H1 (cell line): Measurements from ENCODE around the gene PLEKHM3. TPM values are rescaled to one million over a fixed set of nuclear protein-coding genes. Genes with fewer than 3 reads are reported as not detected.
A peak's percentile ranks its signal among the peaks of the same experiment; 100 is the strongest.

Source experiments
- CTCF ChIA-PET: fragments of 300-600 bp; sonication (Branson Sonifier 250); formaldehyde crosslinking; loops from one replicate; lab custom pipeline; 2021; ENCODE audit not compliant: partially characterized antibody; lab: Charles Lee
- POLR2A ChIA-PET: fragments of 300-600 bp; sonication (Branson Sonifier 250); formaldehyde crosslinking; loops from one replicate; lab custom pipeline; 2021; ENCODE audit warnings: inconsistent platforms; ENCODE audit not compliant: partially characterized antibody; lab: Charles Lee
- DNase-seq, 2 experiments: peaks; one replicate each; pipeline versions ENCODE4 v3.0.0 to v3.0.0-alpha.2; 2010 to 2022; ENCODE audit warnings: low spot score in 2 of 2, low read depth in 1 of 2, mixed read lengths in 1 of 2
- FAIRE-seq: peaks from 2 replicates; lab custom pipeline; 2011; peaks lifted over from hg19 to GRCh38; lab: Jason Lieb, UNC
- H2AFZ ChIP-seq: 2 replicates; pipeline ENCODE4 v1.8.1; 2012; ENCODE audit warnings: low read length, inconsistent platforms
- H2AK5ac ChIP-seq: 2 replicates; pipeline ENCODE4 v1.6.1; 2013; ENCODE audit warnings: low read depth, low read length
- H2BK120ac ChIP-seq: replicated peaks from 2 replicates; pipeline ENCODE3; 2013; ENCODE audit warnings: low read depth, low read length, inconsistent platforms
- H2BK12ac ChIP-seq: 2 replicates; pipeline ENCODE4 v1.6.1; 2013; ENCODE audit warnings: low read depth, low read length
- H2BK15ac ChIP-seq: 2 replicates; pipeline ENCODE4 v1.6.1; 2013; ENCODE audit warnings: low read length
- H2BK20ac ChIP-seq: 2 replicates; pipeline ENCODE4 v1.6.1; 2013; ENCODE audit warnings: low read length
- H2BK5ac ChIP-seq: 2 replicates; pipeline ENCODE4 v1.6.1; 2013; ENCODE audit warnings: low read depth, low read length
- H3K14ac ChIP-seq: 2 replicates; pipeline ENCODE4 v1.6.1; 2013; ENCODE audit warnings: inconsistent platforms; ENCODE audit not compliant: insufficient read length
- H3K18ac ChIP-seq: 2 replicates; pipeline ENCODE4 v1.6.1; 2013; ENCODE audit warnings: low read length; ENCODE audit errors: extremely low read depth
- H3K23ac ChIP-seq: 2 replicates; pipeline ENCODE4 v1.6.1; 2013; ENCODE audit warnings: inconsistent platforms; ENCODE audit not compliant: insufficient read length
- H3K23me2 ChIP-seq: 2 replicates; pipeline ENCODE4 v1.6.1; 2013; ENCODE audit warnings: low read depth, low read length
- H3K27ac ChIP-seq: 2 replicates; pipeline ENCODE4 v1.6.1; 2011; ENCODE audit warnings: low read depth, low read length, inconsistent platforms
- H3K27me3 ChIP-seq, 4 experiments: replicated peaks in 1 of 4; 1 replicate in 1 of 4; 2 replicates in 3 of 4; pipeline versions ENCODE4 v1.6.1 to v1.8.1; 2011 to 2013; ENCODE audit warnings: low read length in 3 of 4, mild to moderate bottlenecking in 3 of 4, inconsistent platforms in 2 of 4, mixed read lengths in 2 of 4, moderate library complexity in 1 of 4; ENCODE audit not compliant: control insufficient read depth in 3 of 4, insufficient read depth in 3 of 4; ENCODE audit errors: extremely low read depth in 1 of 4
- H3K36me3 ChIP-seq, 4 experiments: 2 replicates each; pipeline versions ENCODE4 v1.6.1 to v1.8.1; 2011 to 2013; ENCODE audit warnings: mild to moderate bottlenecking in 4 of 4, low read length in 3 of 4, moderate library complexity in 2 of 4, control low read depth in 1 of 4, inconsistent platforms in 1 of 4; ENCODE audit not compliant: insufficient read depth in 4 of 4, control insufficient read depth in 2 of 4
- H3K4ac ChIP-seq: replicated peaks from 2 replicates; pipeline ENCODE3; 2013; ENCODE audit warnings: low read length, low read depth, mixed read lengths, inconsistent platforms; ENCODE audit not compliant: insufficient read length
- H3K4me1 ChIP-seq, 4 experiments: replicated peaks in 1 of 4; 1 replicate in 1 of 4; 2 replicates in 3 of 4; pipeline versions ENCODE4 v1.6.1 to v1.8.1; 2011 to 2013; ENCODE audit warnings: low read length in 3 of 4, inconsistent platforms in 2 of 4, mixed read lengths in 1 of 4; ENCODE audit not compliant: insufficient read depth in 4 of 4, control insufficient read depth in 3 of 4
- H3K4me2 ChIP-seq, 2 experiments: 2 replicates each; pipeline versions ENCODE4 v1.6.1 to v1.8.1; 2011 to 2013; ENCODE audit warnings: low read depth in 2 of 2, low read length in 2 of 2, control low read depth in 1 of 2, inconsistent platforms in 1 of 2, mild to moderate bottlenecking in 1 of 2; ENCODE audit not compliant: insufficient read depth in 1 of 2
- H3K4me3 ChIP-seq, 4 experiments: fragments of 200-600, 300-600 bp in 1 of 4; sonication (generic), shearing (Covaris generic), sonication (Bioruptor Twin) in 1 of 4; 2 replicates each; pipeline versions ENCODE4 v1.5.1 to v1.8.1; 2011 to 2016; ENCODE audit warnings: low read length in 4 of 4, low read depth in 3 of 4, control low read depth in 2 of 4, inconsistent platforms in 2 of 4, mild to moderate bottlenecking in 2 of 4, mixed read lengths in 1 of 4, moderate library complexity in 1 of 4; ENCODE audit not compliant: insufficient read depth in 2 of 4; ENCODE audit errors: extremely low read depth in 1 of 4
- H3K56ac ChIP-seq: replicated peaks from 2 replicates; pipeline ENCODE3; 2013; ENCODE audit warnings: low read depth, mild to moderate bottlenecking, mixed read lengths, low read length, inconsistent platforms; ENCODE audit not compliant: insufficient read length
- H3K79me1 ChIP-seq: 2 replicates; pipeline ENCODE4 v1.6.1; 2013; ENCODE audit warnings: low read depth, low read length, control low read depth
- H3K79me2 ChIP-seq, 2 experiments: 2 replicates each; pipeline versions ENCODE4 v1.6.1 to v1.8.1; 2012 to 2013; ENCODE audit warnings: low read length in 2 of 2, mild to moderate bottlenecking in 2 of 2, inconsistent platforms in 1 of 2; ENCODE audit not compliant: insufficient read depth in 2 of 2, control insufficient read depth in 1 of 2
- H3K9ac ChIP-seq, 4 experiments: replicated peaks in 1 of 4; 1 replicate in 1 of 4; 2 replicates in 3 of 4; pipeline versions ENCODE4 v1.6.1 to v1.8.1; 2011 to 2013; ENCODE audit warnings: low read depth in 3 of 4, low read length in 3 of 4, control low read depth in 2 of 4, mild to moderate bottlenecking in 2 of 4, moderate library complexity in 2 of 4, inconsistent platforms in 1 of 4; ENCODE audit errors: extremely low read depth in 1 of 4
- H3K9me3 ChIP-seq, 2 experiments: 2 replicates each; pipeline versions ENCODE4 v1.6.1 to v1.8.1; 2012 to 2013; ENCODE audit warnings: mild to moderate bottlenecking in 2 of 2, moderate library complexity in 2 of 2, control low read depth in 1 of 2, inconsistent platforms in 1 of 2, low read depth in 1 of 2, low read length in 1 of 2, mixed read lengths in 1 of 2; ENCODE audit not compliant: insufficient read depth in 2 of 2
- H4K20me1 ChIP-seq, 2 experiments: replicated peaks in 1 of 2; 2 replicates each; pipeline versions ENCODE3 to v1.8.1; 2011 to 2013; ENCODE audit warnings: inconsistent platforms in 2 of 2, low read length in 2 of 2, mild to moderate bottlenecking in 1 of 2; ENCODE audit not compliant: insufficient read depth in 2 of 2, control insufficient read depth in 1 of 2
- H4K5ac ChIP-seq: 2 replicates; pipeline ENCODE4 v1.6.1; 2013; ENCODE audit warnings: low read length, low read depth, mixed read lengths, inconsistent platforms; ENCODE audit not compliant: insufficient read length
- H4K8ac ChIP-seq: 2 replicates; pipeline ENCODE4 v1.8.0; 2013; ENCODE audit warnings: mild to moderate bottlenecking, moderate library complexity, low read length, inconsistent platforms; ENCODE audit not compliant: insufficient read depth; ENCODE audit errors: extremely low read depth
- H4K91ac ChIP-seq: replicated peaks from 2 replicates; pipeline ENCODE3; 2013; ENCODE audit warnings: low read length, mixed read lengths, inconsistent platforms; ENCODE audit not compliant: insufficient read length
- BACH1 ChIP-seq: IDR thresholded peaks from 2 replicates; pipeline ENCODE4 v1.6.1; 2012; ENCODE audit warnings: low read length, improper control_type of control experiment
- BRCA1 ChIP-seq: IDR thresholded peaks from 2 replicates; pipeline ENCODE4 v1.6.1; 2012; ENCODE audit warnings: low read depth, low read length, improper control_type of control experiment
- CEBPB ChIP-seq: IDR thresholded peaks from 2 replicates; pipeline ENCODE4 v1.6.1; 2012; ENCODE audit warnings: low read depth, low read length
- CREB1 ChIP-seq: IDR thresholded peaks from 2 replicates; pipeline ENCODE4 v1.6.1; 2012; ENCODE audit warnings: inconsistent platforms
- CTCF ChIP-seq, 3 experiments: IDR thresholded peaks; 1 replicate in 2 of 3; 2 replicates in 1 of 3; pipeline versions ENCODE4 v1.5.1 to v1.6.1; 2011; ENCODE audit warnings: low read length in 3 of 3, mild to moderate bottlenecking in 3 of 3, inconsistent platforms in 2 of 3, low read depth in 1 of 3, moderate library complexity in 1 of 3; ENCODE audit not compliant: insufficient read depth in 1 of 3; ENCODE audit errors: control extremely low read depth in 1 of 3
- FOSL1 ChIP-seq: IDR thresholded peaks from 2 replicates; pipeline ENCODE4 v1.6.1; 2011; ENCODE audit warnings: mild to moderate bottlenecking, low read depth, low read length, moderate library complexity; ENCODE audit not compliant: insufficient read depth
- GTF2F1 ChIP-seq: IDR thresholded peaks from 2 replicates; pipeline ENCODE4 v1.6.1; 2012; ENCODE audit warnings: low read depth, low read length, improper control_type of control experiment, borderline replicate concordance
- KDM4A ChIP-seq: IDR thresholded peaks from one replicate; pipeline ENCODE4 v1.7.1; 2012; ENCODE audit warnings: low read depth, mild to moderate bottlenecking, moderate library complexity, low read length, inconsistent platforms; ENCODE audit not compliant: severe bottlenecking
- RFX5 ChIP-seq: IDR thresholded peaks from 2 replicates; pipeline ENCODE4 v1.6.1; 2011; ENCODE audit warnings: low read depth, low read length, improper control_type of control experiment, borderline replicate concordance
- RXRA ChIP-seq: IDR thresholded peaks from 2 replicates; pipeline ENCODE4 v1.6.1; 2011; ENCODE audit warnings: low read depth, mild to moderate bottlenecking, low read length, moderate library complexity; ENCODE audit not compliant: insufficient read depth
- SRF ChIP-seq: IDR thresholded peaks from 2 replicates; pipeline ENCODE4 v1.6.1; 2011; ENCODE audit warnings: mild to moderate bottlenecking, low read depth, low read length, moderate library complexity
- SUZ12 ChIP-seq: fragments of 200-600 bp; sonication (generic); IDR thresholded peaks from 2 replicates; pipeline ENCODE4 v1.6.1; 2012; ENCODE audit warnings: mild to moderate bottlenecking, inconsistent platforms, low read length, moderate library complexity, mixed read lengths
- TAF7 ChIP-seq: optimal IDR thresholded peaks from 2 replicates; pipeline ENCODE3; 2011; ENCODE audit warnings: low read depth, mild to moderate bottlenecking, inconsistent platforms, low read length, moderate library complexity, borderline replicate concordance
- TCF12 ChIP-seq: IDR thresholded peaks from 2 replicates; pipeline ENCODE4 v1.6.1; 2011; ENCODE audit warnings: low read depth, mild to moderate bottlenecking, low read length
- polyA plus RNA-seq, 7 experiments: library from polyadenylated mRNA; depleted of rRNA in 3 of 7; stranded (reverse) in 5 of 7; unstranded in 2 of 7; fragments of >200 nt in 5 of 7; fragments of 200-250 nt in 2 of 7; gene quantifications; 1 replicate in 5 of 7; 2 replicates in 1 of 7; 4 replicates in 1 of 7; pipeline versions ENCODE4 v1.2.1 to v1.2.3, GENCODE V29; 2011 to 2013; ENCODE audit warnings: missing spikeins in 2 of 7, mixed read lengths in 2 of 7
- total RNA-seq: library from RNA; stranded (reverse); fragmentation: NEBNext Ultra II Directional; extraction: Animal tissue kit (Norgen Biotek cat#: 25700); gene quantifications from 2 replicates; pipeline ENCODE4 v1.2.1, GENCODE V29; 2021

Gene PLEKHM3
- total and polyA plus RNA-seq, 2 of the 8 experiments (the other 6 are each of a cell fraction or from before 2014, with no cell fraction given): 2.3 to 5.8 TPM

- Histone ChIP-seq H2BK12ac (no peak overlapping the region), H3K79me2 (no peaks in the 10 kb centered on the region), H3K56ac (no peak overlapping the region), H3K27me3 (no peaks in the 10 kb centered on the region; a peak in 1 of 7 replicates), H4K20me1 (no peaks in the 10 kb centered on the region), H3K79me1 (no peaks in the 10 kb centered on the region), H2BK15ac (no peak overlapping the region), H3K4me2 (no peak overlapping the region), H3K4me1 (peaks cover 0 to 4% (median 0%) of the 10 kb centered on the region in 4 experiments; a peak in 1 of 7 replicates), H3K4me3 (no peak overlapping the region), H3K4ac (no peak overlapping the region), H4K5ac (no peak overlapping the region), H3K23ac (no peak overlapping the region), H3K18ac (no peak overlapping the region), H2AFZ (no peak overlapping the region), H2BK20ac (no peak overlapping the region), H2BK120ac (no peak overlapping the region), H3K36me3 (no peaks in the 10 kb centered on the region), H3K9ac (no peak overlapping the region), H2AK5ac (no peak overlapping the region), H3K27ac (no peak overlapping the region), H4K8ac (no peak overlapping the region), H2BK5ac (no peak overlapping the region), H4K91ac (no peak overlapping the region), H3K14ac (no peak overlapping the region), H3K23me2 (no peaks in the 10 kb centered on the region), H3K9me3 (no peaks in the 10 kb centered on the region)
- DNase-seq (no peak), FAIRE-seq (peak; percentile 28)
- POLR2A ChIA-PET: interaction anchor here (1.2 kb wide), 1 partner anchor 25 kb away, joined by 3 read pairs; no protein-coding TSS in a partner anchor
- CTCF ChIA-PET: interaction anchor here (0.6 to 3.7 kb wide), 2 partner anchors 51 to 155 kb away, joined by 3 to 10 read pairs; no protein-coding TSS in a partner anchor
- no peak for TF ChIP-seq BRCA1
- no peak for TF ChIP-seq SUZ12
- no peak for TF ChIP-seq KDM4A
- TF ChIP-seq BACH1: no peak
- TF ChIP-seq RXRA: no peak
- TF ChIP-seq SRF: no peak
- no peak for TF ChIP-seq TCF12
- TF ChIP-seq FOSL1: no peak
- no peak for TF ChIP-seq CEBPB
- TF ChIP-seq CTCF (IDR thresholded peaks at IDR 0.05; ENCODE audit: control extremely low read depth in 1 of 3, insufficient read depth in 1 of 3, low read depth in 1 of 3, low read length in 3 of 3): no peak
- TF ChIP-seq CREB1: no peak
- TF ChIP-seq RFX5: no peak
- no peak for TF ChIP-seq TAF7
- TF ChIP-seq GTF2F1: no peak
These were observed 103.7 kb downstream of the PLEKHM3 start for GRCh38 chr2:207921606-207922005.
